IPS-NIHi7 (cell line): ENCODE data around the gene VAT1L.

Experiments used
- DNase-seq: peaks from one replicate; pipeline ENCODE4 v3.0.0; 2012; ENCODE audit warnings: mixed read lengths; ENCODE audit errors: extremely low spot score

VAT1L gene

GRCh38 chr16:77833921-77834634, 45.7 kb downstream of the VAT1L start:
- DNase-seq: peak; percentile 72

- DNase-seq: peak; percentile 33
Observed at GRCh38 chr16:77834635-77835540, 46.5 kb downstream of the VAT1L start.

- no peak for DNase-seq
Observed at GRCh38 chr16:77836801-77837200, 48.4 kb downstream of the VAT1L start.

DNA sequence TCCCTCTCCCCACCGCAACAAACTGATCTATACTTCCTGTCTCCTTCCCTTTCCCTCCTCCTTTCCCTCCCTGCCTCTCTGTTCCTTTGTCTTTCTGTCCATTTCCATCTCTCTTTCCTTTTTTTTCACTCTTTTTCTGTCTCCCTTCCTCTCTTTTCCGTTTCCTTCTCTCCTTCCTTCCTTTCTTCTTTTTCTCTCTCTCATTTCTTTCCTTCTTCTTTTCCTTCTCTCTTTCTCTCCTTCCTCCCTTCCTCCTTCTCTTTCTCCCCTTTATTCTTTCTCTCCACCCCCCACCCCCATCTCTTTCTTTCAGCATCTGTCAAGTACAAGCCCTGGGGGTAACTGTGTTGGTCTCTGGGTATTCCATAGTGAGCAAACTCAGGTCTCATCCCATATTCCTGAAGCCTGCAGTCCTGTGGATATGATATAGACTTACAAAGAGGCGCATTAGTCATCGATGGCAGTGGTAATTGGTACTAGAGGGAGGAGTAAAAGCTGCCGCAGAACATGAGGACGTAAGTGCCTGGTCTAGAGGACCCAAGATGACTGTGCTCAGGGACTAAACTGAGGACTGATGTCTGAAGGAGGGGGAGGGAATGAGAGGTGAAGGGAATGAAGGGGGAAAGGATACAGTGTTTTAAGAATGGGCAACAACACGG, 50.4 kb downstream of the VAT1L start:
- DNase-seq: no peak

DNA sequence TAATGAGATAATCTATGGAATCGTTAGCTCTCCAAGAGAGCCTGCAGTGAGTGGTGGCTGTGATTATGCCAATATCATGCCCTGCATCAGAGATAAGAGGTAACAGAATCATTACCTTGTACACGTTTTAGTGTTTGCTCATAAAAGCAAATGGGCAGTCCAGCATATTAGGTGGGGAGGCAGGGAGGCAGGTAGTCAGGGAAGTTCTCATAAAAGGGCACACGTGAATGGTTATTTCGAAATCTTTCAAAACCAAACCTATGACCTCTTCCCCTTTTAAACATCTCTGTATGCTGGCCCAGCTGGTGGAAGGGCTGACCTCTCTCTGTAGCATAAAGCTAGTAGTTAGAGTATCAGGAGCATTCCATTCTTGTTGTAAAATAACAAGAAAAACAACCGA, 51.7 kb downstream of the VAT1L start:
- no peak for DNase-seq

DNA sequence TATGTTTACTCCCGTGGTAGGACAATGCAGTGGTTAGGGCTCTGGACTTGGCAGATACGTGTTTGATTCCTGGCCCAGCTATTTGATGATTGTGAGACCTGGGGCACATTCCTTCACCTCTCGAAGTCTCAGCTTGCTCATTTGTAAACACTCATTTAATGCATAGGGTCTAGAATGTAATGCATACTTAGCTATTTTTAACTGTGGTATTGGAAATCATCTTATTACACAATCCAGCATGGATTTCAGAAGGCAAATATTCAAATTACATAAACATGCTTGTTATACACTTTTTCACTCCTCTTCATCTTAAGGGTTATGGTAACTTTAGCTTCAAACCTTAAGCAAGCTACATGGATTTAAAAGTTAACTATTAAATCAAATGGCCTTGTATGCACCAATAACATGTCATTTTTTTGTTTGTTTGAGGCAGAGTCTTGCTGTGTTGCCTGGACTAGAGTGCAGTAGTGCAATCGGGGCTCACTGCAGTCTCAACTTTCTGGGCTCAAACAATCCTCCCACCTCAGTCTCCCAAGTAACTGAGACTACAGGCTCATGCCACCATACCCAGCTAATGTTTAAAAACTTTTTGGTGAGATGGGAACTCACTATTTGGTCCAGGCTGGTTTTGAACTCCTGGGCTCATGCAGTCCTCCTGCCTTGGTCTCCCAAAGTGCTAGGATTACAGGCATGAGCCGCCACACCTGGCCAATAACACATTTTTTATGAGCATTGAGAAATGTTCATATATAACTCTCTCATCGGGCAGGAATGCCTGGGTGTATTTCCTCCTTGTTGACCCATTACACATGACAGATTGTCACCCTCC, 52.5 kb downstream of the VAT1L start:
- no peak for DNase-seq

DNA sequence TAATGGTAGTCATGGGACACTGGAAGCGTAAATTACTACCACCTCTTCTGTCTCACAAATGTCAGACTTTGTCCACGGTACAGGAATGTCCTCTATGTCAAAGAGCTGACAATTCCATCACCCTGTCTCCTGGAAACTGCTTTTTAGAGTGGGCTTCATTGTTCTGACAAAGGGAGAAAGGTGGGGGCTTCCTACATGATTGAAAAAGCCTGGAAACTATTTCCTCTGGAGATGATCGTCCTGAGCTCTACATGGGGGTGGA, 53.1 kb downstream of the VAT1L start:
- DNase-seq: no peak

- no peak for DNase-seq
Observed at GRCh38 chr16:77842468-77842867, 54.1 kb downstream of the VAT1L start.

- no peak for DNase-seq
Observed at GRCh38 chr16:77843405-77843804, 55.0 kb downstream of the VAT1L start.

DNA sequence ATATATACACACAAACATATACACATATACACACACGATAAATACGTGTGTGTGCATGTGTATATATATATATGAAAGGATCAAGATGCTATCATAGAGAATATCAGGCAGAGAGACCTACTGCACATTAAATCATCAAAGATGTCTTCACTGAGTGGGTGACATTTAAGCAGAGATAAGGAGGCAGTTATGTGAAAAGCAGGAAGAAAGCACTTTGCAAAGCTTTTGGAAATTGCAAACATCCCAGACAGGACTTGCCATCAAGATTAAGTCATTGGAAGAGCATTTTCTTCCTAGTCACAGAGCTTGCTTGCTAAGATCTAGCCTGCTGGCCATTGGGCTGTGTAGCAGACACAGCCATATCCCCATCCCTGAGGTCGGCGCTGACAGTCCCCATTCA, 56.4 kb downstream of the VAT1L start:
- DNase-seq: no peak

DNA sequence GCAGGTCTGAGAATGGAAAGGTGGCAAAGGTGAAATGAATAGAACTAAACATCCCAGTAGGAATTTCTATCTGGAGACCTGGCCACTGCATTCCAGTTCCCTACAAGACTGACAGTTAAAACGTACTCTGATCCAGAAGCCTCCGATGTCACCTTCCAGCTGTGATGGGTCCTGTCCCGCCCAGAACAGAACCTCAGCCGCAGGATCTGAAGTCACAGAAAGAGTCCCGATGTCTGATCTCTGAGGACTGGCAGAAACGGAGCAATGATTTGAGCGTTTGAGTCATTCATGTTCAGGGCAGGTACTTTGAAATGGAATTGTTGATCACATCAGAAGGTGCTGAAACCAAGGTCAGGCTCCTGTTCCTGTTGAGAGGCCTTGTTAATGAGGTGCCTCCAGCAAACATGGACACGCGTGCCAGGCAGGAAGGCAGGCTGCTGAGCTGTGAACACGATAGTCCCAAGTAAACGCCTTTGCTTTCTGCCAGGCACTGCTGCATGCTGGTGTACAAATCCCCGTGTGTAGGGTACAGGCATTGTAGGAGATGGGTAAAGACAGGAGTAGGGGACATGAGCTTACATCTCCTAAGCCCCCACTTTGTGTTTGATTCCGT, 61.4 kb downstream of the VAT1L start:
- no peak for DNase-seq

DNA sequence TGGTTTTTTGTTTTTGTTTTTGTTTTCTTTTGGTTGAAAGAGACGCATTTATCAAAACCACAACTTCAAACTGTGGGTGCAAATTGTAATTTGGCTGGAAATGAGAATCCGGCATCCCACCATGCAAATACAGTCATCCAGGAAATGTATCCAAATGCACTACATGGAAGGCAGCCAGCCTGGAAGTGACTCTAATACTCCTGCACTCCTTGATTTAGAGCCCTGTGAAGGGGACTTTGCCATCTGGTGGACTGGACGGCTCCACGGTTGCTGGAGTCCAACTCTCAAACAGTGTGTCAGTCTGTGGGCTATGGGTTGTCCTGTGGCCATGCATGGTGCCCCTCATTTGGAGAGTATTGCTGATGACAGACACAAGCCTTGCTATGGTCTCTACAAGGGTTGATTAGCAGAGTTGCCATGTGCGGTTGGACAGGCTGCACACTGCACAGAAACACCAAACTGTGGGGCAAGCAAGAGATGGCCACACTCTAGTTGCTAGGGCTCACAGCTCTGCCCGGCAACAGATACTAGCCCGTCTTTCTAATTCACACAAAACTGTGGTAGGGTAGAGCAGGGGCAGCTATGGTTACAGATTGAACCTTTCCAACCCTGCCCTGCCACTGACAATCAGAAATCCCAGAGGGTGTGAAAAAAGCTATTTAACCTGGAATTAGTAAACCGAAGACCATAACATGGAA, 62.4 kb downstream of the VAT1L start:
- DNase-seq: no peak

- DNase-seq: no peak
Observed at GRCh38 chr16:77853161-77853560, 64.8 kb downstream of the VAT1L start.

DNA sequence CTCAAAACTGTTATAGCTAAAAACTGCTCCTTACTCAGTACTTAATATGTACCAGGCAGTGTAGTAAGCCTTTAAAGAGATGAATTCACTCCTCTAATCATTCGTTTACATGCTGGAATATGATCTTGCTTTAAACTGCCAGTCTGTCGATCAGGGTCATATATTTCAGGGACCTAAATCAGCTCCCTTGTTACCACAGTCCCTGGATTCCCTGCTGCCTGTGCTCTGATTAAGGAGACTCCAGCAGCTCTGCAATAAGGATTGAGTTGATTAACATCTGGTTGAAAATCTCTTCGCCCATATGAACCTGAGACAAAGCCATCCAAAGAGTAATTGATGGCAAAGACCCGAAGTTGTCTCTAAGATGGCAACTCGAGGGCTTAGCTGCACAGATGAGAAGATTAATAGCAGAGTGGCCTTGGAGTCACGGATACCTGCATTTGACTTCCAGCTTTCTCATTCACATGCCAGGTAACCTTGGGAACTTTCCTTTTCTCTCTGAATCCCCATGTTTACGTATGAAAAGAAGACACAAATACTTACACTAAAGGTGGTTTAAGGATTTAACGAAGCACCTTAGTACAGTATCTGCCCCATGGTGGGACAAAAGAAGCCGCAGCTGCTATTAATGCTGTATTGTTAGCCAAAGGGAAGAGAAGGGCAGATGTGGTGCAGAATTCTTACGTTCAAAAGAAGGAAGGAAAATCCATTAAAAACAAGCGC, 68.2 kb downstream of the VAT1L start:
- DNase-seq: peak; percentile 27

GRCh38 chr16:77858060-77858459, 69.7 kb downstream of the VAT1L start:
- no peak for DNase-seq

DNA sequence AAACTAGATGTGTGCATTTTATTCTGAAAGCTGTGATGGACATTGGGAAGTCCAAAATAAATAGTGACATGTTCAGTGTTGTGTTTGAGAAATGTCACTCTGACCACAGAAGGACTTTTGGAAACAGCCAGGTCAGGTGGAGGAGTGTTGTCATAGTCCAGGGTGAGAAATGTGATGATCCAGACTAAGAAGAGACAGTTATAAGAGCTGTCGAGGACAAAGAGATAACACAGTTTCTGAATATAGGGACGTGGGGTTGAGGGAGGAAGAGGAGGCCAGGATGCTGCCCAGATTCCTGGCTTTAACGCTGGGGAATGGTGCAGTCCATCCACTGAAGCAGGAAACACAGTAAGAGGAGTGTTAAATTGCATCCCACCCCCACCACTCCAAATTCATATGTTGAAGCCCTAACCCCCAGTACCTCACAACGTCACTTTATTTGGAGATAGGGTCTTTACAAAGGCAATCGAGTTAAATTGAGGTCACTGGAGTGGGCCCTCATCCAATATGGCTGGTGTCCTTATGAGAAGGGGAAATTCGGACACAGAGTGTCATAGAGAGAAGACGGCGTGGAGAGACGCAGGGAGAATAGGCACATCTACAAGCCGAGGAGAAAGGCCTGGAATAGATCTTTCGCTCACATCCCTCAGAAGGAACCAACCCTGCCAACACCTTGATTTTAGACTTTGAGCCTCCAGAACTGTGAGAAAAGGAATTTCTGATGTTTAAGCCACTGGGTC, 71.3 kb downstream of the VAT1L start:
- no peak for DNase-seq

DNA sequence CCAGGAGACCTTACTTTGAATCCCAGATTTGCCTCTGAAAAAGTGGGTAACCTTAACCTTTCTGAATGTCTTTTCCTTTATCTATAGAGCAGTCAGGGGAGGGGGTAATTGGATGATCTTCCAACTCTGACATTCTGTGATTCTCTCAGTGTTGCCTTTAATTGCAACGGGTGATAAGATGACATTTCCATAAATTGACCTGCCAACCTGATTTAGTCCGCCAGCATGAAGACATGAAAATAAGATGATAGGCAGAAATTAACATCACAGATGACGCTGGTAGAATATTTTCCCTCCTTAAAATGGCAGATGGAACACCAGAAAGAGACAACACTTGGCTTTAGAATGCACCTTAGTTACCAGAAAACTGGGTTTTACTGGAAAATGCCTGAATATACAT, 72.6 kb downstream of the VAT1L start:
- no peak for DNase-seq

DNA sequence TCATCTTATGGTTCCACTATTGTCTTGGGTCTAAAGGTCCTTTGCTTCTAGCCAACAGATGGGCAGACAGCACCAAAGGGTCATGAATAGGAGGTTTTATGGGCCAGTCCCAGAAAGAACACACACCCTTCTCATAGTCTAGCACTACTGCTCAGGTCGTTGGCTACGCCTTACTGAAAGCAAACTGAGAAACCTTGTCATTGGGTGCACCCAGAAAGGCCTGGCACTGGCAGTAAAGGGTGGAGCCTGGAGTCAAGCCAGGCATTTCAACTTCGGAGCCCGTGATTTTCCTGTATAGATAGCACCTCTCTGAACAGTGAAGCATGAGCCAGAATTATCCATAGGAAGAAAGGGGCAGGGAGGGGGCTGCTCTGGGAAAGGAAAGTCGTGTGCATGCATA, 74.9 kb downstream of the VAT1L start:
- DNase-seq: no peak

DNA sequence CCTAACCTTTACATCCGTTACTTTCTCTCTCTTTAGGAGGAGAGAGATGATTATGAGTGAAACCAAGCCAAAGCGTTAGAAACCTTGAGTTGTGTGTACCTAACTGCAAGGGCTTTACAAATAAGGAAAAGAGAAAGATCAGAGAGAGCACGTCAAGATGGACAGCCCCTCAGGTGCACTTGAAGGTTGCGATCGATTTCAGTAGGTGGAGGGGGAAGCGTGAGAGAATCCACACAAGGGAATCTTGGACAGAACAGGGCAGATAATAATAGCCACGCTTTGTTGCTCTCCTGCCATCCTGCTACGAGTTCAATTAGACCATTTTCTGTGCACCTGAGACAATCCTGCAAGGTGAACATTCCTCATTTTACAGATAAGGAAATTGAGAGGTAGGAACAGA, 78.4 kb downstream of the VAT1L start:
- DNase-seq: no peak

- no peak for DNase-seq
Observed at GRCh38 chr16:77868052-77868451, 79.7 kb downstream of the VAT1L start.
